Ovary (tissue), 3 donors: ENCODE measurements around the gene DDIT4.

ENCODE experiments used
- CTCF ChIP-seq, 3 donors: fragments of 450-650 bp in 2 of 3; fragments of 200-600 bp in 1 of 3; IDR thresholded peaks; one replicate each; pipeline versions ENCODE4 v1.5.1 to v1.8.0; 2016 to 2022; ENCODE audit warnings: antibody characterized with exemption in 3 of 3, mild to moderate bottlenecking in 1 of 3
- POLR2A ChIP-seq: fragments of 450-650 bp; IDR thresholded peaks from one replicate; pipeline ENCODE4 v1.6.1; 2017; ENCODE audit warnings: antibody characterized with exemption, mild to moderate bottlenecking, moderate library complexity
- donor health status: DM: no; HTN: no; CAD: no.

GRCh38 chr10:72252972-72253371 is 20.8 kb upstream of the DDIT4 start:
- TF ChIP-seq CTCF (IDR thresholded peaks at IDR 0.05) (no peak), POLR2A (no peak)
